ENCODE measurements around the gene OR52B6.

GRCh38 chr11:5597953-5598352, 17.3 kb downstream of the OR52B6 start:
- no peak for TF ChIP-seq POLR2A (IDR thresholded peaks at IDR 0.05; ENCODE audit: low read depth, low read length)
- TF ChIP-seq NR2C1 (IDR thresholded peaks at IDR 0.05), result no peak
- TF ChIP-seq BACH1 (IDR thresholded peaks at IDR 0.05; ENCODE audit: borderline replicate concordance), result no peak
- TF ChIP-seq ZNF24 (IDR thresholded peaks at IDR 0.05), result no peak
- no peak for TF ChIP-seq RAD21 (IDR thresholded peaks at IDR 0.05; ENCODE audit: insufficient read depth, low read depth, low read length)
- no peak for TF ChIP-seq CTCF (IDR thresholded peaks at IDR 0.05 in 2 of 3, conservative IDR thresholded peaks at IDR 0.05 in 1 of 3; ENCODE audit: control insufficient read depth in 2 of 3, extremely low read depth in 1 of 3, insufficient read depth in 1 of 3, low read depth in 3 of 3, low read length in 3 of 3)

Data from GM12878 (cell line).